CD4-positive, alpha-beta T cell treated with Interleukin-1 beta for 1 hour (primary cell): ENCODE data around the gene TRRAP.

Source experiments
- DNase-seq, 2 donors: peaks; one replicate each; pipeline ENCODE4 v3.0.0-alpha.2; 2020 to 2022

The TRRAP gene

GRCh38 chr7:99008921-99009530 is 130.7 kb downstream of the TRRAP start:
- no peak for DNase-seq

GRCh38 chr7:99010281-99010680 is 131.9 kb downstream of the TRRAP start:
- no peak for DNase-seq

GRCh38 chr7:99011341-99011705 is 133.0 kb downstream of the TRRAP start:
- DNase-seq: no peak

DNA sequence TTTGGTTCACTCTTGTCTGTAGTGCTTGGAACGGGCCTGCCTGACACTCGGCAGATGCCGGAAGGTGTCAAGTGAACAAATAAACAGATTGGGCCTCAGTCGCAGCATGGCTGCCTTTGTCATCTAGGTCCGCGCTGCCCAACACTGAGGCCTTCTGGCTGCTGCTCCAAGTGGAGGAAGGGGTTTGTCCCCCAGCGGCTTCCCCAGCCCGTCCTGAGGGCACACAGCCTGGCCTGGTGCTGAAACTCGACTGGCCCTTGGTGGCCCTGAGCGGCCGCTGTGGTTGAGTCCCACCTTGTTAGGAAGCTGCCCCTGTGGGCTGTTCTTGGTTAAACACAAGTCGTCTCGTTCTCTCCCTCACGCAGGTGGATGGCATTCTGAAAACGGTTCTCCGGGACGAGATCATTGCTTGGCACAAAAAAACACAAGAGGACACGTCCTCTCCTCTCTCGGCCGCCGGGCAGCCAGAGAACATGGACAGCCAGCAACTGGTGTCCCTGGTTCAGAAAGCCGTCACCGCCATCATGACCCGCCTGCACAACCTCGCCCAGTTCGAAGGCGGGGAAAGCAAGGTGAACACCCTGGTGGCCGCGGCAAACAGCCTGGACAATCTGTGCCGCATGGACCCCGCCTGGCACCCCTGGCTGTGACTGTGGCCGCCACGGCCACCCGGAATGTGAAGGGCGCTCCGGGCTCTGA is 133.5 kb downstream of the TRRAP start:
- no peak for DNase-seq

DNA sequence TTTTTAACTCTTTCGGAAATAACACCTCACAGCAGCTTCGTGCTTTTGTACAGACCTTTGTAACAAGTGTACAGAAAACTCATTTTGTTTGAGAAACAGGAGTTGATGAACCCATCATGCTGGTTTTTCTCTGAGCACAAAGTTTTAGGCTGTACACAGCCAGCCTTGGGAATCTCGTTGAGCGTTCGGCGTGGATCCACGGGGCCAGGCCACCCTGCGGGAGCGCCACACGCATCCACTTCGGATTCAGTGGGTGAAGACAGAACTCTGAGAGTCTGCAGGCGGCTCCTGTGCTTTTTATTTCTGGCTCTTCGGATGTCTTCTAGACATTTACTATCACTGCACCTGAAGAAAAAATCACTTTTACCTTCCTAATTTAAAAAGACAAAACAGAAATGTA is 134.4 kb downstream of the TRRAP start:
- DNase-seq: no peak

DNA sequence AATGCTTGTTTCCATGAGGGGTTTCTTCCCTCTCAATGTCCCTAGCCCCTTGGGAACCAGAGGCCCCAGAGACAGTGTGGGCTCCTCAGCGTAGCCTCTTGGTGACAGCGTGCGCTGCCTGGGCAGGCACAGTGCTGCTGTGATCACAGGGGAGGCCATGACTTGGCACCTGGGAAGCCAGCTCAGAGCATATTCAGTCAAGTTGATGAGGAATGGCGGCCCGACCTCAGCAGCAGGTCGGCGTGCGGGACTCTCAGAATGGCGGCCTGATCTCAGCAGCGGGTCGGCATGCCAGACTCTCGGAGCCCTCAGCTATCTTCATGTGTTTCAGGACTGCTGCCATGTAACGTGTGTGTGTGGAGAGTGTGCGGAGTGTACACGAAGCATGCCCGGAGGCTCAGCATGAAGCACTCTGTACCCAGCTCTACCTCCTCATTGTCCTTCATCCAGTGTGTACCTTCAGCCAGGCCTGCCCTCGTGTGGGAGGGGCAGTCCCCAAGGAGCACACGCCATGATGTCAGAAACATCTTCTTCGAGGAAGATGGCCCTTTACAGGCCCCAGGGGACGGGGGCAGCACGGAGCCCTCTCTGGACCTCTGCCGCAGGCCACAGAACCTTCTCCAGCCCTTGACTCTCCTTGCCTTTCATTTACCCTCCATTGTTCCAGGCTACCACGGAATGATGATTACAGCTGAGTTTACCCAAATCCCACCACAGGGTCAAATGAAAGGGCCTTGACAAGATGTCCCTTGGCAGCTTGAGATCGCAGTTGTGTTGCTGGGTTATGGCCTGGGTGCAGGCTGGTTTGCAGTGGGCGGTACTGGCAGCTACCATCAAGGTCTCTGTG is 135.2 kb downstream of the TRRAP start:
- no peak for DNase-seq

- no peak for DNase-seq
These were observed 136.0 kb downstream of the TRRAP start for GRCh38 chr7:99014113-99014985.

DNA sequence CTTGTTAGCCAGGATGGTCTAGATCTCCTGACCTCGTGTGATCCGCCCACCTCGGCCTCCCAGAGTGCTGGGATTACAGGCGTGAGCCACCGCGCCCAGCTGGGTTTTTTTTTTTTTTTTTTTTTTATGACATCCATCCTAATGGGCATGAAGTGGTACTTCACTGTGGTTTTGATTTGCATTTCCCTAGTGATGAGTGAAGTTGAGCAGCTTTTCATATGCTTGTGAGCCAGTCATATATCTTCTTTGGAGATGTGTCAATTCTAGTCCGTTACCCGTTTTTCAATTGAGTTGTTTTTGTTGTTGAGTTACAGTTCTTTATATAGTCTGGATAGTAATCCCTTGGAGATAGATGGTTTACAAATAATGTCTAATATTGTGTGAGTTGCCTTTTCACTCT is 137.9 kb downstream of the TRRAP start:
- no peak for DNase-seq

- no peak for DNase-seq
These were observed 141.4 kb downstream of the TRRAP start for GRCh38 chr7:99019523-99020412.

- no peak for DNase-seq
These were observed 142.0 kb downstream of the TRRAP start for GRCh38 chr7:99020413-99020715.

DNA sequence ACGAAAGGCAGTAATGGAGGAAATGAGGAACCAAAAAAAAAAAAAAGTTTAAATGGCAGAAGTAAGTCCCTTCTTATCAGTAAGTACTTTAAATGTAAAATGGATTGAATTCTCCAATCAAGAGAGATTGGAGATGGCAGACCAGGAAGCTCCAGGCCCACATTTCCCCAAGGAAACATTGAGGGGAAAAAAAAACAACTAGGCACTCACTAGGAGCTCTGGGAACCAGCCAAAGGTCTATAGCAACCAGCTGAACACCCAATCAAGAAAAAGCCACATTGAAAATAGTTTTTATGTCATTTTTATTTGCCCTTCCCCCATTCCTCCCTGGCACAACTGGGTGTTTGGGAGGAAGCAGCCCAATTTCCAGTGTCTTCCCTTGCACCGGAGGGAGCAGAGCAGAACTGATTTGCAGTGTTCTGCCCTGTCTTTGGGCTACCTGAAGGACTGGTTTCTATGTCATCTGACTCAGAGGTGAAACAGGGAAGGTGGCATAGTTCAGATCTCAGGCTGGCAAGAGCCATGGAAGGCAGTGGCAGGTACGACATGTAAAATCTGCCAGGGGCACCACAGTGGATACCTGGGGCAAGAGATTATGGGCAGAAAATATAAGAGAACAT is 143.7 kb downstream of the TRRAP start:
- DNase-seq: no peak

DNA sequence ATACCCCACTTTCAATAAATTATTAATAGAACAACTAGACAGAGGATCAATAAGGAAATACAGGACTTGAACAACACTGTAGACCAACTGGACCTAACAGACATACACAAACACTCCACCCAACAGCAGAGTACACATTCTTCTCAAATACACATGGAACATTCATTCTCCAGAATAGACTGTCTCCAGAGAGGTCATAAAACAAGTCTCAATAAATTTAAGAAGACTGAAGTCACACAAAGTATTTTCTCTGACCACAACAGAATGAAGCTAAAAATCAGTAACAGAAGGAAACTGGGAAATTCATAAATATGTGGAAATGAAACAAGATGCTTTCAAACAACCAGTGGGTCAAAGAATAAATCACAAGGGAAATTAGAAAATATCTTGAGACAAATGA is 145.7 kb downstream of the TRRAP start:
- no peak for DNase-seq

DNA sequence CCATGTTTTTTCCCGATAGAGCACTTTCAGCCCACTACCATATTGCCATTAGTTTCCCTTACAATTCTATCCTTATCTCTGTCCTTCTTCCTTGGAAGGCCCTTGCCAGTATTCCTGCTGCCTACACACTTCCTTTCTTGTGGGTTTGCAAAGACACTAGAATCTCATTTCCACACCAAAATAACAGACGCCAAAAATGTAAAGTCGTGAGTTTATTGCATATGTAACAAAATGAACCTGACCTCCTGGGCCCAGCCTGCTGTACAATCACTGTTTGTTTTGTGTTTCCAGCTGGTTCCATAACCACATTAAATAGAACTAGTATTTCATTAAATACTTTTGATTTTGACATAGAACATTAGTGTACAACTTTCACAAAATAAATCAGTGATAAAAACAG is 148.9 kb downstream of the TRRAP start:
- DNase-seq: no peak

DNA sequence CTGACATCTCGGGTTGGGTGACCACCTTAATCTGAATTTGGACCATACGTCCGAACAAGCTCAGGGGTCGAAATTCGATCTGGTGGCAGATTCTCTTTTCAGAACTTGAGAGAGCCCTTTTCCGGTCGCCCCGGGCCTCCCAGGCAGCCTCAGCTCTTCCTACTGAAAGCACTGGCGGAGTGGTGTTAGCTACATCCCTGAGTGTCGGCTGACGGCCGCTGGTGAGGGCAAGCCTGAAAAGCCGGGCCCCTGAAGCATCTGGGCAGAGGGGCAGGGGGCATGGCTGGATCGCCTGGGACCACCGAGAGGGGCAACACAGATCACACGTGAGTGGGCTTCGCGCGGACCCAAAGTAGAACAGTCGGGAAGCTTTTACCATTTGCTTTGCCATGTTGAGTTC is 149.5 kb downstream of the TRRAP start:
- no peak for DNase-seq

DNA sequence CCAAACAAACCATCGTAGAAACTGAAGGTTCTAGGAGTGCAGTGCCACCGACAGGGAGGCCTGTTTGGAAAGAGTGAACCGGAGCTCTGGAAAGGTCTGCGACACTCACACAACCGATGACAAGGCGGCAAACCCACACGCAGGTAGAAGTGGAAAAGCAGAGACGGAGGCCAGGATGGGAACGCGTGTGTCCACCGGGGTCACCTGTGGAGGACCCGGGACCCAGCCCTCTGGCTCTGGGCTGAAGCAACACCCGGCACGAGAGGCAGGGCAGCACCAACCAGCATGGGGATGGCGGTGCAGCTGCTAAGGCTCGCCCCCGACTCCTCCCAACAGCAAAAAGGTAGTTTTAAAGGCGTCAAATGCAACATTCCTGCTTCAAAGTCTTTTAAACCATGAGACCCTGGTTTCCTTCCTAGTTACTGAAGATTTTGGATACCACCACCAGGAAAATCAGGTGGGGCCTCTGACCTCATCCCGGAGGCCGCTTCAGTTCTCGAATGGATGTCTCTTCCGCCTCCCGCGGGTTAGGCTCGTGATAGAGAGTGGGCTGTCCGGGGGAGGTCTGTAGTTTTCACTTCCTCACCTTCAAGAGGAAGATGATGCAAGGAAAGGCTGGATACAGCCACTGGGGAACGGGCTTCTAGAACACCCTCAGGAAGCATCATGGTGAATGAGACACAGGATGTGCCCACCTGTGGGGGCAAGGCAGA is 150.1 kb downstream of the TRRAP start:
- no peak for DNase-seq

GRCh38 chr7:99029466-99030435 is 151.4 kb downstream of the TRRAP start:
- no peak for DNase-seq

DNA sequence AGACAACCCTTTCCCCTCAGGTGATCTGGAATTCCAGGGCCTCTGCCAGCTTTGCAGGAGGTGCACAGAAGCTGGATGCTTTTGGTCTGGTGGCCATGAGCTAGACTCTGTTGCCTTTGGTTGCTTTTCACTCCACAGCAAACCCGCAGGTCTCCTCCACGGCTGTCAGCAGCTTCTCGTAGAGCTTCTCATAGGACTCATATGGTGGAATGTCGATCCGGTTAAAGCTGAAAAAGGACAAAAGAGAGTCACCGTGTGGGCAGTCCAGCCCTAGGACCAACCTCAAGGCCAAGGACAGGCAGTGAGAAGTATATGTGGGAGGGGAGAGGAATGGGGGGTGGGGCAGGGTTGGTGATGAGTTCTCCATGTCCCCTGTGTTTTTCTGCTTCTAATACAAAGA is 152.1 kb downstream of the TRRAP start:
- no peak for DNase-seq

- DNase-seq: no peak
These were observed 152.6 kb downstream of the TRRAP start for GRCh38 chr7:99030951-99031350.

- no peak for DNase-seq
These were observed 153.2 kb downstream of the TRRAP start for GRCh38 chr7:99031496-99031895.

DNA sequence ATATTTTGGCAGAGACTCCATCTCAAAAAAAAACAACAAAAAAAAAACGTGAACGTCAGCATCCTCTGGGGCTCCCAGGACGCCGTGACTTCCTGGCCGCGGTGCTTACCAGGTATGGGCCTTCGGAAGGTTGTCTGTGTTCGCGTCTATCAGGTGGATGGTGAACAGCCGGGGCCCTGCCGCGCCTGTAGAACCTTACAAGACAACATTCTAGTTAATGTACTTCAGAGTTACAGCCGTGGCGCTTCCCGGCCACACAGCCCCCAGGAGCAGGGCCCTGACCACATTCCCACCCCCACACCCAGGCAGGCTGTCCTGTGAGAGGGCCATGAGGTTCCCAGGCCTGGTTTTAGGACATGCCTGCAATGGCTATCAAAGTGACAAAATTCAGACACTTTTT is 154.6 kb downstream of the TRRAP start:
- DNase-seq: no peak
